ENCODE data around the gene TNIK.

GRCh38 chr3:171199473-171199829, 260.8 kb downstream of the TNIK start:
- TF ChIP-seq, protein P1, sequence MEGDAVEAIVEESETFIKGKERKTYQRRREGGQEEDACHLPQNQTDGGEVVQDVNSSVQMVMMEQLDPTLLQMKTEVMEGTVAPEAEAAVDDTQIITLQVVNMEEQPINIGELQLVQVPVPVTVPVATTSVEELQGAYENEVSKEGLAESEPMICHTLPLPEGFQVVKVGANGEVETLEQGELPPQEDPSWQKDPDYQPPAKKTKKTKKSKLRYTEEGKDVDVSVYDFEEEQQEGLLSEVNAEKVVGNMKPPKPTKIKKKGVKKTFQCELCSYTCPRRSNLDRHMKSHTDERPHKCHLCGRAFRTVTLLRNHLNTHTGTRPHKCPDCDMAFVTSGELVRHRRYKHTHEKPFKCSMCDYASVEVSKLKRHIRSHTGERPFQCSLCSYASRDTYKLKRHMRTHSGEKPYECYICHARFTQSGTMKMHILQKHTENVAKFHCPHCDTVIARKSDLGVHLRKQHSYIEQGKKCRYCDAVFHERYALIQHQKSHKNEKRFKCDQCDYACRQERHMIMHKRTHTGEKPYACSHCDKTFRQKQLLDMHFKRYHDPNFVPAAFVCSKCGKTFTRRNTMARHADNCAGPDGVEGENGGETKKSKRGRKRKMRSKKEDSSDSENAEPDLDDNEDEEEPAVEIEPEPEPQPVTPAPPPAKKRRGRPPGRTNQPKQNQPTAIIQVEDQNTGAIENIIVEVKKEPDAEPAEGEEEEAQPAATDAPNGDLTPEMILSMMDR (IDR thresholded peaks at IDR 0.05; ENCODE audit: low read depth, low read length, poor library complexity, severe bottlenecking): no peak
- TF ChIP-seq EZH2phosphoT487 (IDR thresholded peaks at IDR 0.05; ENCODE audit: borderline replicate concordance, low read length): no peak

All from DOHH2 (cell line).